ENCODE results near the gene C5.
A peak's percentile ranks its signal among the peaks of the same experiment; 100 is the strongest.

C5 gene

DNA sequence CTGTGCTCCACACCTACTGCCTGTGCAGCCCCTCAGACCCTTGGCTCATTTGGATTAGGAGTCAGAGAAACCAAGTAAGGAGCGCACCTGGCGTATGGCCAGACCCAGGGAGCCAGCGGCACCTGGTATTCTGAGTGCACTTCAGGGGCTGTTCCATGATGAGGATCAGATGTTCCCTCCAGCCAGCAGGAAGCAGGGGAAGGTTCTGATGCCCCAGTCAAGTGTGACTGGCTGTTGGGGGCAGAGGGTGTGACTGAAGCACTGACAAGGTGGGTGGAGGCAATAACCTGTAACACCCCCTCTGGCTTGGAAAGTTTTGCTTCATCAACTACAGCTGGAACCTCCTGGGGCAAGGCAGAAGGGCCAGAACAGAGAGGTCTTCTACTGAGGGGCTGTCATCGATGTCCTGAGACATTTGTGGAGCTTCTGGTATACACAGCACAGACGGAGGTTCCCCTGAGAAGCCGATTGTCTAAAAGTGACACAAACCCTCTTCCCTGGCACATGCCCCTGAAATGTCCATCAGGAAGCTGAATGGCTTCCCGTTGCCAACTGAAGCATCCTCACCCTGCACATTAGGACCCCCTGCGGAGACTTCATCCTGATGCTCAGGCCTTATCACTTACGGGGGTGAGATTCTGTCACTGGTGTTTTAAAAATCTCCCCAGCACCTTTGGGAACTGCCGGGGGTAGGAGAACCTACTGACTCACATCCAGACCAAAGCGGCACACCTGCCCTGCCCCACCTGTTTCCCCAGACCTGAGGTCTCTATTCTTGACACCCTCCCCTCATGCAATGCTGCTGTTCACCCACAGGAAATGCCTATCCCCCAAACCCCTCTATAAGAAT, 144.5 kb downstream of the C5 start:
- peak; percentile 51 for DNase-seq

DNA sequence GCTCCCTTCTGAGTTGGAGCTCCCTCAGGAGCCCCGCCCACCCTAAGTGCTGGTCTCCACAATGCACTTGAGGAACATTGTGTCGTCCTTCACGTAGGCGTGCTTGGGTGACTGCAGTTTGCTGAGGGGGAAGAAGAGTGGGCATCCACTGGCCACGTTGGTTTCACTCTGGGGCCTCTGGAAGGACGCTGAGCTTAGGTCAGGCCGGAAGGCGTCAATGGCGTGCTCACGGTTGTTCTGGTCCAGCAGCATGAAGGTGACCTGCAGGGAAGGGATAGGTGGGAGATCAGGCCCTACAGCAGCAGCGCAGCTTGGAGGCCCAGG, 145.1 kb downstream of the C5 start:
- peak; percentile 19 for DNase-seq

DNA sequence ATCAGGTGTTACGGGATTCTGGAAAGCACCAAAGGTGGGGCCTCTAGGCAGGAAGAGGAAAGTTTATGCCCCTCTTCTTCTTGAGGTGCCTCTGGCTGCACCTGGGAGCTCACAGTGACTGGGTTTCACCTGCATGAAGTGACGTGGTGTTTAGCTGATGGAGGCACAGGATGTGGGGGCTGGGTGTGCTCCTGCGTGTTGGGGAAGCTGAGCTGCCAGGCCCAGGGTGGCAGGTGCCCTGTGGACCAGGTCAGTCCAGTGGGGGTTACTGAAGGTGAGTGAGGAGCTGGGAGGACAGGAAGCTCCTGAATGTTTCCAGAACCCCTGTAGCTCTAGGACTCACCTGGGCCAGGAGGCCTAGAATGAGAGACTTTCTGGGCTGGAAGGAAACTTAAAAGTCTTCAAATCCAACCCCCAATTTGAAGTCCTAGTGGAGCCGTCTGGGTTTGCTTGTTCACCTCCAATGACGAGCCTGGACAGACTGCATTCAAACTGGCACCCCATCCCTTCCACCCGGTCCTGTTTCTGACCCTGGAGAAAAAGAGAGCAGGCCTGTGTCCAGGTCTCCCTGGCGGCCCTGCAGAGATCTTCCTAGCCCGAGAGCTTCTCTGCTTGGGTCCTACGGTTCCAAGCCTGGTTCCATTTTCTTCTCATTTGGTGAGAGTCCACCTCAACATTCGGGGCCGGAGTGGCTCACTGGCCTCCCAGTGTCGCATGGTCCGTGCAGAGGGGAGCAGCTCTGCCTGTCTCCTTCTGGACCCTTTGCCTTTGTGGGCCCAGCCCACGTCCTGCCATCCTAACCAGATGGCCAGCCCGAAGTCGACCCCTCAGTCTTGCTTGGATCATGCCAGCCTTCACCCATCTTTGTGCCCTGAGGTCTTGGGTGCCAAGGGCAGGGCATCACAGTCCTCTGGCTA, 145.8 kb downstream of the C5 start:
- DNase-seq = peak; percentile 83

DNA sequence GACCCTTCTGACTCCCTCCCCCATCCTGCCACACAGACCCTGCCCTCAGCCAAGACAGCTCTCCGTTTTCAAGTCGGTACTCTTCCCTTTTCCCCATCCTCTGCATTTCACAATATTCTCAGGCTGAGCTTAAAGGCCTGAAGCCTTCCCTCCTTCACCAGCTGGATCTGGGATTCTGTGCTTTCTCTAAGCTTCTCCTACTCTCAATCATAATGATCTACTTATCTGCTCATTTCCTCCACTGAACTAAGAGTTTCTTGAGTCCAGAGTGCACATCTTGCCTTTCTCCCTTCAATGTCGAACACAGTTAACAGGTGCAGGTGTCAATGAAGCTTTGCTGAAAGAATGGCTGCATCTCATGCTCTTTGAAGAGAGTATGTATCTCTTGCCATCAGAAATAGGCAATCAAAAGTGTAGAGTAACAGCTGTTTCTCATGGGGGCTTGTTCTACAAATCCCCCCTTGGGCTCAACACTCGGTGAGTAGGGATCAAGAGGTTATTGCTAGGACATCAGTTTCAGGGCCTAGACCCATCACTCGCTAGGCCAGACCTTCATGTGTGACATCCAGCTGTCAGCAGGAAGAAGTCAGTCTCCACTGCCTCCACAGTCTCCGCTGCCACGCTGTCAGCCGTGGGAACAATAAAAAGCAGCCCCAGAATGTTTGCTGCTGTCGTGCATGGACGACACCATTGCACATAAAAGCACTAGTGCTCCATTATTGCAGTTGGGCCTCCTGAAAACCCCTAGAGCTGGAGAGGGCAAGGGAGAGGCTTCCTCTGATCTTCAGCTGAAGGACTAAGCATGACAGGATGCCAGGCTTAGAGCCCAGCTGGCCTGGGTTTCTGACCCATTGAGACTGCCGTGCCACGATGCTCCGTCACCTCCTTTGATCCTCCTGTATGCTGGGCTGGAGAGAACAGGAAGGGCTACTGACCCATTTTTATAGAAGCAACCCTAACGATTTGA, 147.2 kb downstream of the C5 start:
- peak; percentile 30 for DNase-seq

Data from CD4-positive, alpha-beta T cell treated with Interleukin-21 for 1 hour (primary cell).